ENCODE results near the gene ARHGEF9.

DNA sequence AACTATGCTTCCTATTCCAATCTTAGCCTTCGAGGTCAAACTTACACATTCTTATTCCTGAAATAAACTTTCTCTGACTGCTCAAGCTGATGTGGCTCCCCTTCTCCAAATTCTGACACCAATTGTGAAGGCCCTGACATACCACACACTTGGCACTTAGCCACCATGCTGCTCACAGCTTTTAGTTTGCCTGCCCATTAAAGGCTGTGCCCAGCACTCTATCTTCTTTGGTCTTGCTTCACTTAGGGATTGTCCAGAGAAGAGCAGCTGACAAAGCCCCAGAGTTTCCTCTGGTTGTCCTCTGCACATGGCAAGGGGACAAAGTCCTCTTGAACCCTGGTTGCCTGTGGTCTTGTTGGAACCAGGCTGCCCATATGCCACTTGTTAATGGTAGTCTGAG lies 126.1 kb downstream of the ARHGEF9 start:
- TF ChIP-seq RAD21 (IDR thresholded peaks at IDR 0.05; ENCODE audit: low read depth) (no peak), TAF1 (IDR thresholded peaks at IDR 0.05; ENCODE audit: low read depth) (no peak)
- TF ChIP-seq, protein P1, sequence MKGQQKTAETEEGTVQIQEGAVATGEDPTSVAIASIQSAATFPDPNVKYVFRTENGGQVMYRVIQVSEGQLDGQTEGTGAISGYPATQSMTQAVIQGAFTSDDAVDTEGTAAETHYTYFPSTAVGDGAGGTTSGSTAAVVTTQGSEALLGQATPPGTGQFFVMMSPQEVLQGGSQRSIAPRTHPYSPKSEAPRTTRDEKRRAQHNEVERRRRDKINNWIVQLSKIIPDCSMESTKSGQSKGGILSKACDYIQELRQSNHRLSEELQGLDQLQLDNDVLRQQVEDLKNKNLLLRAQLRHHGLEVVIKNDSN (IDR thresholded peaks at IDR 0.05) = no peak

Data from Ishikawa (cell line).